Fibroblast of skin of right quadriceps (primary cell): ENCODE results near the gene ANO6.

Experiments
- DNase-seq: peaks from one replicate; pipeline ENCODE4 v3.0.0-alpha.2; 2013

ANO6 gene

DNA sequence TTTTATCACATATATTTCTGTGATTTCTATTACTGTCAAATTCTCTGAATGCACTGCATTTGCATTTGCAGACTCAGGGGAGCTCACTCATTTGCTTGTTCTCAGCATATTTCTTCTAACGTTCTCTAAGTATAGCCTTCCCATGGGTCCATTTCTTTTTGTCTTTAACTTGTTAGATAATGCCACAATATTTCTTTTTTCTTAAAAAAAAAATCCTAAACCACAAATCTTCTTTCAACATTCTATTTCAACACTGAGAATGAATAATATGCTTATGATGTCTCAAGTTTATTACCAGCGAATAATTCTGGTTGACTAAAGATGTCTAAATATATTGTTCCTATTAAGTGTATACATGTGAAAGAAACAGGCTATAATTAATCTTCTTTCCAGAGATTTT, 200.2 kb downstream of the ANO6 start:
- DNase-seq, result peak; percentile 66

DNA sequence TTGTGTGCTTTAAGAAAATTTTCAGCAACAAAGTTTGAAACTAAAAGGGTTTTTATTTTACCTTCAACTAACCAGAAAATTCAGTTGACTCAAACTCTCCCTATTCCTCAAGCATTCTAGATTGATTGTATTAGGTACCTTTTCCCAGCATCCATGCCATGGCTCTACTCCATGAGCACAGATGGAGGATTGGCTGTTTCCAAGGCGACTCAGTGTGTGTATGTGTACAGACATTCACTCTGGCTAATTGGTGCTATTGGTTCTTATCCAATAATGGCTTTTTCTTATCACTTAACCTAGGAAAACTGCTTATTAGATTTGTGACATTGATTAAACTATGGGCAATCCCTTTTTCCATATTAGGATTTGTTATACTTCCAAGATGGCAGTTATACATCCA, 202.6 kb downstream of the ANO6 start:
- no peak for DNase-seq

DNA sequence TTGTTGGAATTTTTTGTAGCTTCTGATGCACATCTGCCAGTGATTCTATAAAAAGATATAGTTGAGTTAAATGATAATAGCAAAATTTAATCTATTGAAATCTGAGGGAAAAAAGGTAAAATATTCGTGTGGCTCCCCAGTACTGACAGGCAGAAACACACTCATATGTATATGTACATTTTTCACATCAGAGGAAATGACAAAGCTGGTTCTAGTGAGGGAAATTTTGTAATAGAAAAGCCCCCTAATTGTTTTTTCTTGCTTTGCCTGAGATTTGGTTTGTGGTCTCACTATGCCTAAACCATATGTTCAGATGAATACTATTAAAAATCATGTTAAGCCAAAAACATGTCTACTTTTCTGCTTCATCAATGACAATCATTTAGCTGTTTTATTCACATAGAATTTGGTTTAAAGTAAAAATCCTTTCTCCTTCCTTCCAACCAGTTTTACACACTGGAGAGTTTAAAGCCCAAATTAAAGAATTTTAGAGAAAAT, 203.5 kb downstream of the ANO6 start:
- no peak for DNase-seq

DNA sequence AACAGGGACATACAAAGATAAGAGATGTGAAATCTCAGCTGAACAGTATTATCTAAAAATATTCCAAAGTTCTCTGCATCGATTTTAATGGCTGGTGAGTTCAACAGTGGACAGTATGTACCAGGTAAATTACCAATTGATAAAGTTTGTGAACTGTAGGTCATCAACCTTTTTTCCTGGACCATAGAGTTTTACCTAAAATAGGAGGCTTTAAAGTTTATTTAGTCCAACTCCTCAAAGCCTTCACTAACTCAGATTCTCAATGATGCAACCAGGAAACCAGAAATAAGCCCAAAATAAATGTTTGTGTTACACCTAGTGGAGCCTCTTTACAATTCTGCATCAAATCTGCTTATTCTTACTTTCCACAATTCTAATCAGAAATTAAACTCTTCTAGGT, 205.8 kb downstream of the ANO6 start:
- DNase-seq, result no peak

DNA sequence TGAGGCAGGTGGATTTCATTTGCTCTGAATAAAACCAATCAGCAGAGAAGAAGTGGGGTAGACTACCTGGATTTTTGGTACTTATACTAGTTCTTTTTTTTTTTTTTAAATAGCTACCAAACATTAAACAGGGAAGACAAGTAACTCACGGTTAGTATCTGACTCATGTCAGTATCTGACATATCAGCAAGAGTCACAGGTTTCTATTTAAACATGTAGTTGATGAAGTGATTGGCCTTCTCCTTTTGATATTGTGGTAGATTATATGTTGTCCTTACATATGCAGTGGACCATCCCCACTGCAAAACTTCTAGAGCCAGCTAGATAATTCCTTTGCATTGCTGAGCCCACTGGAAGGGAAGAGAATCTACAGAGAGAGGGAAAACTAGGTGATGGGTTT, 208.0 kb downstream of the ANO6 start:
- no peak for DNase-seq

DNA sequence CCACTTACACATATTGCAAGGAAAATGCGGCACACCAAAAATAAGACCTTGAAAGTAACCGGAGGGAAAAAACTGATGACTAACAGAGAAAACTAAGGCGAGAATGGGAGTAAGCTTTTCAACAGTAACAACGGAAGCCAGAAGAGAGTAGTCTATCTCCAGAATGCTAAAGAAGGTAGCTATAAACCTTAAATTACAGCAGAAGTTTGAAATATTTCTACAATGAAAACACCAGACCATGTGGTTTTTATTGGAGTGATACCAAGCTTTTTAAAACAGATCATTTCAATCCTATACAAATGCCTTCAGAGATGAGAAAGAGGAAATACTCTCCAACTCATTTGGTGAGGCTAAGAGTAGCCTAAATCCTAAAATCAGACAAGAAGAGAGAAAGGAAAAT, 209.5 kb downstream of the ANO6 start:
- DNase-seq, result peak; percentile 87

DNA sequence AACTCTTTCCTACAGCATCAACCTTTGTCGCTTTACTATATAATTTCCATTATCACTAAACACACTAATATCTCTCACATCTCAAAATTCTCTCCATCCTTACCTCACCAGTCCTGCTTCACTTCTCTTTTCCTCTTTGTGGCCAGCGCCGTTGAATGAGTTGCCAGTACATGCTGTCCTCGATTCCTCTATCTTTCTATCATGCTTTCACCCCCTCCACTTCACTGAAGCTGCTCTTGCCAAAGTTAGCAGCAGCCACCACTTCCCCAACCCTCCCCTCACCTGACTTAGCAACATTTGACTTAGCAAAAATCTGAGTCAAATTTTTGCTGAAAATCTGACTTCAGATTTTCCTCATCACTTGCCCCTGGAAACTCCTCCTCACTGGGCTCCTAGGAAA, 210.4 kb downstream of the ANO6 start:
- no peak for DNase-seq

DNA sequence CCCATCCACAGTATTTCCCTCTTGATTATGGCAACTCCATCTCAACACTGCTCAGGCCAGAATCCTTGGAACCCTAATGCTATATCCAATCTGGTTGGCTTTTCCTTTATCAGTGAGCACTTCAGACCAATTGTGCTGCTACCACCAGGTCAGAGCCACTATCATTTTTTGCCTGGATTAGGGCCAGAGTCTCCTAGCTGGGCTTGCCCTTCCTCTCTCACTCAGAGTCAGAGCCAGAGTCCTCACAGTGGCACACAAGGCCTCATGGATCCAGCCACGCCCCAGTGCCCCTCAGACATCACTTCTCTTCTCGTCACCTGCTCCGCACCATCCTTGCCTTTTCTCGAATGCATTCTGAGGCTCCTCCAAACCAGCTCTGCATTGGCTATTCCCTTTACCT, 211.1 kb downstream of the ANO6 start:
- DNase-seq, result no peak

DNA sequence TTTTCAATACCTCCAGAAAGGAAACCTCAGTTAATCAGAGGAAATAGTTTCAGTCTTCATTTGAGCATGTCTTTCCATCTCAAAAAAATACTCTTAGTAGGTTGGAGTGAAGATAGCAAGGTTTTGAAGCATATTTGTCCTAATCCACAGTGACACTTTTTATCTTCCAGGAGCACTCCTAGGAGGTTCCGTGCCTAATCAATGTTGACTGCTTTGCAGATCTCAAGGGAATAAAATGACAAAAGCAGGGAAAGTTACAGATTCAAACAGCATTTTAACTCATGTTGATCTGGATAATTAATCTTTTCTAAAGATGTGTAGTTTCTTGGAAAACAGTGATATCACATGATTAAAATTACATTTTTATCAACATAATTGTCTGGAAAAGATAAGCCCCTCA, 213.9 kb downstream of the ANO6 start:
- DNase-seq, result no peak

DNA sequence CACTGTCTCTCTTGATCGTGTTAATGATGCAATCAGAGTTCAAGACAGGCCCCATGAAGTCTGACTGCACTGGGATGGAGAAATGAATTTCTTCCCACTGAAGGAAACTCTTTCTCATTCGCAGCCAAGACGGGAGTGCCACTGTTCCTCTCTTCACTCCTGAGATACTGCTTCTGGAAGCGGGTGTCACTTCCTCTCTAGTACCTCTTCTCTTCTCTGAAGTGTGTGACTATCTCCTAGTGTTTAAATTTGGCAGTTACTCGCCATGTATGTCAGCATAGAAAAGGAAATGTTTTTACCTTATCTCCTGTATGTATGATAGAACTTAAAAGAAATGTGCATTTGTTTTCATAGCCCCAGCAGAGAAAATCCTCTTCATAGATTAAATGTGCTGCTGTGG, 215.2 kb downstream of the ANO6 start:
- DNase-seq, result no peak

DNA sequence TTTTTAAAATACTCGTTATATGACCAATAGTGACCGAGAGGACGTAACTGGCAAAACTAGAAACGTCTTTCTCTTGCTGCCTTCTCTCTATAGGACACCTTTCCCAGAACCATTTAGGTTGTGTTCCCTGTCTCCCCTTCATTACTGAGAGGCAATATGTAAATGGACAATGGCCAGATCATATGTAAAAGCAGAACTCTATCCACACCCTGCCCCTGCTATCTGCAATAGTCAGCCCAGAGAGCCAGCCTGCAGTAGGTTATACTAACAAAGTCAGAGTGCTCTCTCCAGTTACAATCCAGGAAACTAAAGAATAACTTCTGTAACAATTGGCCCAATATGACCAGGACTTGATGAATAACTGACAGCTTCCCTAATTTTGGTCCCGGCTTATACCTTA, 216.8 kb downstream of the ANO6 start:
- DNase-seq, result no peak

DNA sequence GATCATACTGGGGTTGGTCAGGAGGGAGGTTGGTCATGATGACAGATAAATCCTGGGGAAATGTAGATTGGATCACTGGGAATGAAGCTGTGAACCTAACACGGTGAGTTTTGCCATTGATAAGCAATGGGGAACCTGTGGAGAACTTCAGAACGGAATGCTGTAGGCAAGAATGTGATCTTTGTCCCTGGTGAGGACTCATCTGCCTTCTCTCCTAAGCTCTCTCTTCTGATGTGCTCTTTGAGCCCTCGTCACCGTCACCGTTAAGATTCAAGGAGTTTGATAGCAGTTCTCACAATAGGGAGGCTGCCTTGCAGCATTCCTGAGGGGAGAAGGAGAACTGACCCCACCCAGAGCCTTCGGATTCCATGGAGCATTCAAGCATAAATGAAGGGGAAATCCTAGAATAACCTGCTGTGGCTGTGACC, 217.6 kb downstream of the ANO6 start:
- DNase-seq, result no peak

DNA sequence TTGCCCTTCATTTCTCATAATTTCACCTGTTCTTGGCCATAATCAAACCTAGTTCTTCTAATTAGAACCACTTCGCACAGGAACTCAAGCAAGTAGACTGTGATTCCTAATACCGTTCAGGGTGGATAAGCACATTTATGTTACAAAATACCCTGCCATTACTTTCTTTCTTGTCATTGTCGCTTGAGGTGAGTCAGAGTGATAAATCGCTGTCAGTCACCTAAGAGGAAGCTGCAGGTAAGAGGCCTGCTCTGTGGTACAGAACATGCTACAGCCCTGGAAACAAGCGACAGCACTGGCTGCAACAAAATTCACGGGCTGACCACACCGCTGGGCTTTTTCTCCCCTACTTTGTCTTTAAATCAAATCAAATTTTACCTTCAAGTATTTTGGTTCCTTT, 218.2 kb downstream of the ANO6 start:
- DNase-seq, result no peak

DNA sequence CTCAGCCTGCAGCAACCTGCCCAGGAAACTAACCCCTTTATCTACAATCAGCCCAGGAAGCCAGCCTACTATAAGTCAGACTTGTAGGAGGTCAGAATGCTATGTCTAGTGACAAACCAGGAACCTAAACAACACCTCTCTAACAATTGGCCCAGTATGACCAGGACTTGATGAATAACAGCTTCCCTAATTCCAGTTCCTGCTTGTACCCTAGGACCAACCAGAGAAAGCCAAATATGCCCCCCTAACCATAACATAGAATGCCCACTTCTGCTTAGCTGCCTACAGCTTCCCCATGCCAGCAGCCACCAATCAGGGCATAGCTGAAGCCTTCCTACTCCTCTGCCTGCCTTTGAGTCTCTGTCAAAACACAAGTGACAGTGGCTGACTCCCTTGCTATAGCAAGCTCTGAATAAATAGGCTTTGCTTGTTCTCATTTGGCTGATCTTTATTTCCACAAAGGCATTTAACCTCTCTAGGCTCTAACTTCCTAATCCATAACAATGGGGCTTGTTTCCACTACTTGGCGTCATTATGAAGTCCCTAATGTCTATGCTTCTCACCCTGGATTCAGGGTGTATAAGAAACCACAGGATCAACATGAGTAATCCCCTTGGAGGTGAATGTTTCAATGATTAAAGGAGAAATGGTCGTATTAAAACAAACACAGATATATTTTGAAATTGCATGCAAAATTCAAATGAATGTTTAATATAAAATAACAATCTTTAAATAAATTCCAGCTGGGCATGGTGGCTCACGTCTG, 220.2 kb downstream of the ANO6 start:
- DNase-seq, result no peak

DNA sequence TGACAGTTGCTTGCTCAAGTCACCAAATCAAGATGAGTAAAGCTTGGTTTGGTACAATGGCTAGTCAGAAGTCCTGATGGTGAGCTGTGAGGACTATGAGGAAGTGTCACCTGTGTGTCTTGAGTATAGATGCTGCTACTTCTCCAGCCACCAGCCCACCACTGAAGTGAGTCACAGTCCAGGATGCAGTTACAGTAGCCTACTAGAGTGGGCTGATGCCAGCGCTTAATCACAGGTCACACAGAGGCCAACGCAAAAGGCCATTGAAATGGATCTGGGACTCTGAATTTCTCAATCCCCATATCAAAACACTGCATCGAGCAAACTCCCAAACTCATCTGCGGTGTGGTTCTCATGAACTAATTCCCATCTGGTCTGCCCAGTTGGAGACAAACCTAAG, 223.1 kb downstream of the ANO6 start:
- peak; percentile 9 for DNase-seq

DNA sequence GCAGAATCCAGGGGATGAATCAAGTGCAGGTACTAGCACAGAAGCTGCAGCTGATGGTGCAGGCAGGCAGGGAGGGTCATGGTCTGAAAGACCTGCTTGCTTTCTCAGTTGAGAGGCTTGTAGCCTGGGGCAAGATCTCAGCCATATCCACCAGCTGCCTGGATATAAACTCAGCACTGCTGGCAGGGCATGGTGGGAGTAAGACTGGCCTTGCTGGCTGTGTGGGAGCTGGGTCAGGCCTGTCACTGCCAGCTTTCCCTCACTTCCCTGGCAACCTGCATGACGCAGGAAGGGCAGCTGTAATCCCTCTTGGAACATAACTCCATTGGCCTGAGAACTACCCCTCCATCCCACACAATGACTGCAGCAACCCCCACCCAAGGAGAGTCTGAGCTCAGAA, 230.1 kb downstream of the ANO6 start:
- DNase-seq, result no peak

DNA sequence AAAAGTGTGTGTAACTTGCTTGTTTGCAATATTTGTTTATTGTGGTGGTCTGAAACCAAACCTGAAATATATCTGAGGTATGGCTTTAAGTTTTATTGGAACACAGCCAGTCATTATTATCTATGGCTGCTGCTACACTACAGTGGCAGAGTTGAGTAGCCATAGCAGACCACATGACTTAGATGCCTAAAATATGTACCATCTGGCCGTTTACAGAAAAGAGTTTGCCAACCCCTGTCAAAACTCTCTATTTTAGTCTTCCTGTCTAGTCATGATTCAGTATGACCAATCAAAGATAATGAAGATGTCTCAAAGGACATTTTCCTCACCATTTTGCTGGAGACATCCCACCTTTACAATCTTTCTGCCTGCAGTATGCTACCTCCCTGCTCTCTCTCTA, 242.3 kb downstream of the ANO6 start:
- no peak for DNase-seq

DNA sequence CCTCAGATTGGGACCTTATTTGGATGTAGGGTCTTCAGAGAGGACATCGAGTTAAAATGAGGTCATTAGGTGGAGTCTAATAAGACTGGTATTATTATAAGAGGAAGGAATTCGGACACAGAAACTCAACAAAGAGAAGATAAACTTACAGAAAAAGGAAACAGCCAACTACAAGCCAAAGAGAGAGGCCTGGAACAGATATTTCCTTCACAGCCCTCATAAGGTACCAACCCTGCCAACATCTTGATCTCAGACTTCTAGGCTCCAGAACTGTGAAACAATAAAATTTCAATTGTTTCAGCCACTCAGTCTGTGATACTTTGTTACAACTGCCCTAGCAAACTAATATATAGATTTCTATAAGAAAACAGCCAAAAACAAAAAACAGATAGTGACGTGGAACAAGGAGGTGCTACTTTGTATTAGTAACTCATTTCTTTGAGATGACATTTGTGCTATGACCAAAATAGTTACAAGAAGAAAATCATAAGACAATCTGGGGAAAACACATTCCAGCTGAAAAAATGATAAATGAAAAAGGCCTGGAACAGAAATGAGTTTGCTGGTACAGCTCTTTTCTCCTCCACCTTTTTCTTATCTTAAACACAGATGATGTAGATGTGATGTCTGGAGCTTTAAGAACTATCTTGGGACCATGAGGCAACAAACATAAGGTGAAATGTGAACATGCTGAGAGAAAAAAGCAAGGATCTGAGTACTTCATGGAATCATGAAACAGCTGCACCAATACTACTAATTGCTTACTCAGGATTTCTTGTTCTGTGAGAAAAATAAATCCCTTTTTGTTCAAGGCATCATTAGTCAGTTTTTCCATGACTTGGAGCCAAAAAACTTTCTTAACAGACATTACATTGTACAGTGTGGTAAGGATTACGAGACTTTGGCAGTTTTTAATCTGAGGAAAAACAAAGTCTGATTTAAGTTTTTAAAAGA, 243.2 kb downstream of the ANO6 start:
- DNase-seq, result peak; percentile 47

DNA sequence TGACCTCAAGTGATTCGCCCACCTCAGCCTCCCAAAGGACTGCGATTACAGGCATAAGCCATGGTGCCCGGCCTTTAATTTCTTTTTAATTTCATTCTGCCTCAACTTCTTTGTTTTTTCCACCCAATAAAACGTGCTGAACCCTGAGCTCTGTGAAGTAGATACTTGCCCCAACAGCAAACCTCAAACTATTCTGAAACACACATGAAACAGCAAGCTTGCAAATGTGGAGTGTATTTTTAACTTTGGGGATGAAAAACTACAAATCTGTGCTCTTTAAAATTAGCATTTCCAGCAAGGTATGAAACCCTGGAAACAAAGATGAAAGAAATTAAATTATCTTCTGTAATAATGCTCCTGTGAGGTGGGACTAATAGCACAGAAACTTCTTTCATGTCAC, 246.6 kb downstream of the ANO6 start:
- no peak for DNase-seq

DNA sequence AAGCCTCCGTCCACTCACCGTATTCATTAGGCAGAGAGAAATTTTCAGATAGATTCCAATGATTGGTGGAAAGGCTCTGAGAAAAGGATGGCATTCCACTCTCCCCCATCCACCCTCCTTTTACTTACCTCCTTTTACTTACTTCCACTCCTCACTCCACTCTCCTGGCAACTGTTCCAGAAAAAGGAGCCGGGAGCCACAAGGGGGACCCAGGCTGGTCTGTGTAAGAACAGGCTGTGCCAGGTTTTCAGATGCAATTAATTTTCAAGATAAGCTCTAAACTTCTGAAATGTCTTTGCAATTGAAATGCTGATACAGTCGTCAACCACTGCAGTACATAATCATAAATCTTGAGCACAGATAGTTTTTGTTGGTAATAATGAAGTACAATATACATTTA, 248.8 kb downstream of the ANO6 start:
- no peak for DNase-seq

DNA sequence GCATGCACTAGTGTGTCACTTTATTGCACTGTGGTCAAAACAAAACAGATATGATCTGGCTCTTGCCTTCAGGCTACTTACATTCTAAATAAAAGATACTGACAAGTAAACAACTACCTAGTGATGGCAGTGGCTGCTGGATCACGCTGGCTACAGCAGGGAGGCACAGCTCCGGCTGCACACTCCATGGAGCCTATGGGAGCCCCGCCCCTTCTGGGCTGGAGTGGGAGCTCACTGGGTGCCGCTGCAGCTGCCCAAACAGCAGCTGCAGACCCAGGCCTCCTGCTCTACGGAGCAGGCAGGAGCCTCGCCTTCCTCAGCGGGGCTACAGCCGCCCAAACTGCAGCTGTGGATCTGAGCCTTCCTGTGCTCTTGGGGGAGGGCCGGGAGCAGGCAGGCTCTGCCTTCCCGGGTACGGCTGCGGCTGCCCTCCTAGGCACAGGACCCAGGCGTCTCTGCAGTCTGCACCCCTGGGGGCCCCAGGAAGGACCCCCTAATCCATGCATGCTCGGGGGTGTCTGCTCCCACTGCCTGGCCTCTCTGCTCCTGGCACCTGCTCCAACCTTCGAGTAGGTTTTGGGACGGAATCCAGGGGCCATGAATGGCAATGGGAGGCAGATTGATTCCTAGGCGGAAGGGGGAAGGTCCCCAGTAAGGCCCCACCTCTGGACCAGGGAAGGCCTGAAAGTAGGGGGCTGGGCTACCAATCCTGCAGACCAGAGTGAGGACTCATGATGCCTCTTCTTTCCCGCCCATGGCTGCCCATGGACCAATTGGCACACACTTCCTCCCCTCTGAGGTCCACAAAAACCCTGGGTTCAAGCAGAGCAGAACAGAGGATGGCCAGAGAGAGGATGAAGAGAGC, 253.1 kb downstream of the ANO6 start:
- no peak for DNase-seq

DNA sequence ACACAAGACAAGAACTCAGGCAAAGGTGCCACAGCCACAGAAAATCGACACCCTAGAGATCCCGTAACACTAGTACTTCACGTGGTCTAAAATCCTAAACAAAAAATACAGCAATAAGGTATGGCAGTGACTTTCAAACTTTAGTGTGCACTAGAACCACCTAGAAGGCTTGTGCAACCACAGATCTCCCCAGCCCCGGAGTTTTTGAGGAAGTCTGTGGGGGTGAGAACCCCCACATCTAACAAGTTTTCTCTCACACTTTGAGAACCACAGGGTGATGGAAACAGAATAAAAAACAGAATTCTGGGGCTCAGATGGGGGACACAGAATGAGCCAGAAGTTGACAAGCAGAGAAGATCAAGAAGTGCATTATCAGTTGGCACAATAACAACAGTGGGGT, 254.0 kb downstream of the ANO6 start:
- DNase-seq, result no peak

DNA sequence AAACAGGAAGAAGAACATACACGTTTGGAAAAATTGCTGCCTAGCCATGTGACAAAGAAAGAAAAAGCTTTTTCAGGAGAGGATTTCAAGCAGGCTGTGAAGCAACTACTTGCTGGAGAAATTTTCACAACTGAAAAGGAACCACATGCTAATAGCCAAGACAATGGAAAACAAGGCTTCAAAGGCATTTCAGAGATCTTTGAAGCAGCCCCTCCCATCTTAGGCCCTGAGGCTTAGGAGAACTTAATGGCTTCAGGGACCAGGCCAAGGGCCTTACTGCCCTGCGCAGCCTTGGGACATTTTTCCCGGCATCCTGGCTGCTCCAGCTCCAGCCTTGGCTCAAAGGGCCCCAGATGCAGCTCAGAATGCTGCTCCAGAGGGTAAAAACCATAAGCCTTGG, 257.7 kb downstream of the ANO6 start:
- no peak for DNase-seq
